MM.1S (cell line): ENCODE results near the gene FHL1.

Experiments
- DNase-seq: peaks from one replicate; pipeline ENCODE4 v3.0.0-alpha.2; 2015
- H2AFZ ChIP-seq: fragments of 300-600 bp; sonication (generic); 2 replicates; pipeline ENCODE4 v1.6.0; 2016; ENCODE audit warnings: antibody characterized with exemption, low read length
- H3F3A ChIP-seq: fragments of 300-600 bp; sonication (generic); 2 replicates; pipeline ENCODE4 v1.6.1; 2016; ENCODE audit warnings: mild to moderate bottlenecking, antibody characterized with exemption, low read length, moderate library complexity, mixed read lengths; ENCODE audit not compliant: insufficient read depth
- H3K27ac ChIP-seq: fragments of 300-600 bp; sonication (generic); 2 replicates; pipeline ENCODE4 v1.5.1; 2016; ENCODE audit warnings: mild to moderate bottlenecking, low read length
- H3K27me3 ChIP-seq: fragments of 300-600 bp; sonication (generic); replicated peaks from 2 replicates; pipeline ENCODE4 v1.6.0; 2016; ENCODE audit warnings: low read length; ENCODE audit not compliant: insufficient read depth
- H3K36me3 ChIP-seq: fragments of 300-600 bp; sonication (generic); replicated peaks from 2 replicates; pipeline ENCODE4 v1.6.1; 2016; ENCODE audit warnings: mild to moderate bottlenecking, low read length, mixed read lengths; ENCODE audit not compliant: insufficient read depth
- H3K4me1 ChIP-seq: fragments of 300-600 bp; sonication (generic); 2 replicates; pipeline ENCODE4 v1.6.1; 2016; ENCODE audit warnings: low read length, mixed read lengths
- H3K4me2 ChIP-seq: fragments of 300-600 bp; sonication (generic); 2 replicates; pipeline ENCODE4 v1.6.0; 2016; ENCODE audit warnings: low read depth, low read length
- H3K4me3 ChIP-seq: fragments of 300-600 bp; sonication (generic); 2 replicates; pipeline ENCODE4 v1.5.1; 2016; ENCODE audit warnings: low read length, mixed read lengths
- H3K79me2 ChIP-seq: fragments of 300-600 bp; sonication (generic); 2 replicates; pipeline ENCODE4 v1.6.1; 2016; ENCODE audit warnings: mixed run types, low read length, mixed read lengths
- H3K9ac ChIP-seq: fragments of 300-600 bp; sonication (generic); 2 replicates; pipeline ENCODE4 v1.6.1; 2016; ENCODE audit warnings: low read length, mixed read lengths
- H3K9me2 ChIP-seq: fragments of 300-600 bp; sonication (generic); replicated peaks from 2 replicates; pipeline ENCODE4 v1.6.1; 2016; ENCODE audit warnings: mild to moderate bottlenecking, low read length, mixed read lengths; ENCODE audit not compliant: insufficient read depth
- H3K9me3 ChIP-seq: fragments of 300-600 bp; sonication (generic); replicated peaks from 2 replicates; pipeline ENCODE4 v1.6.1; 2016; ENCODE audit warnings: mild to moderate bottlenecking, low read length, mixed read lengths; ENCODE audit not compliant: insufficient read depth
- H4K20me1 ChIP-seq: fragments of 300-600 bp; sonication (generic); 2 replicates; pipeline ENCODE4 v1.6.1; 2016; ENCODE audit warnings: mild to moderate bottlenecking, low read length, moderate library complexity, mixed read lengths; ENCODE audit not compliant: insufficient read depth
- CTCF ChIP-seq: fragments of 300-600 bp; sonication (generic); IDR thresholded peaks from 2 replicates; pipeline ENCODE4 v1.5.1; 2016; ENCODE audit warnings: antibody characterized with exemption, low read length, mixed read lengths
- EZH2 ChIP-seq: fragments of 300-600 bp; sonication (generic); optimal IDR thresholded peaks from 2 replicates; pipeline ENCODE3; 2017; ENCODE audit warnings: low read depth, mild to moderate bottlenecking, antibody characterized with exemption, low read length, mixed read lengths
- EZH2phosphoT487 ChIP-seq: fragments of 300-600 bp; sonication (generic); IDR thresholded peaks from 2 replicates; pipeline ENCODE4 v1.6.1; 2018; ENCODE audit warnings: antibody characterized with exemption, low read length

FHL1 gene

DNA sequence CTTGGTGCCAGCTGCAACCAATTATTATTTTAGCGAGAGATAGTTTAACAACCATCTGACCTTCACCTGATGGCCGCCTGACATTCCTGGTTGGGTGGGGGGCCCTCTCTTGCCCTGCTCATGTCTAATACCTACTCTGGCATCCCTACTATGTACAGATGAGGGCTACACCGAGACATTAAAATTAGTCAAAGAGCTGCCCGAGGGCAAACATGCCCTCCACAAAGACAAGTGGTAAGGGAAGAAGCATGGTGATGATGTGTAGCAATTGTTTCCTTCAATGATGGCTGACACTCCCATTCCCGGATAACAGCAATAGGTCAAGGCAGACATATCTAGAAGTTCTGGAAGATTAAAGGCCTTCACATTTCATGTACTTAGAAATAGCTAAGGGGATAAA, 54.3 kb downstream of the FHL1 start:
- no peak overlapping the region for H3K4me2 ChIP-seq
- no peak for DNase-seq

DNA sequence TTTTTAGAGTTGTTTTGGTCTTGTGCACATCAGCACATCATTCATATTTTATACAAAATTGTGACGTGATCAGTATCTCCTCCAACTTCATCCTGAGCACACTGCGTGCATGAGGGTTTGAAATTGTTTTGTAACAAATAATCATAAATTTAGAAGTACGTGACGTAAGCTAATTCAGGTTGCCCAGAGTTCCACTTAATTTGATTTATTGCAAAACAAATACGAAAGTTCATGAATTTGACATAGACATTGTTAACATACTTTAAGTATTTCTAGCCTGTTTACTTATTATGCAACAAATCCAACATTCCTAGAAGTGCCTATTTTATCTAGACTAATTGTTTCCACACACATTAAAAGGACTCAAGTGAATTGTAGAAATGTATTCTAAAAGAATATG, 55.6 kb downstream of the FHL1 start:
- Histone ChIP-seq H4K20me1 (no peaks in the 10 kb centered on the region), H3K9me3 (no peaks in the 10 kb centered on the region), H3F3A (no peaks in the 10 kb centered on the region), H3K4me2 (no peak overlapping the region), H2AFZ (no peak overlapping the region), H3K27me3 (no peaks in the 10 kb centered on the region), H3K4me1 (peaks cover 18% of the 10 kb centered on the region), H3K36me3 (no peaks in the 10 kb centered on the region), H3K9me2 (no peaks in the 10 kb centered on the region), H3K9ac (no peak overlapping the region), H3K79me2 (peaks cover 8% of the 10 kb centered on the region; the same call in 1 of the 2 replicates), H3K4me3 (no peak overlapping the region), H3K27ac (no peak overlapping the region)
- no peak for DNase-seq
- no peak for TF ChIP-seq EZH2
- TF ChIP-seq EZH2phosphoT487, result no peak
- no peak for TF ChIP-seq CTCF

More for the DNA sequence above, 54.3 kb downstream of the FHL1 start:
- no peak for TF ChIP-seq CTCF
- Histone ChIP-seq H3K79me2 (peaks cover 12% of the 10 kb centered on the region; the same call in 1 of the 2 replicates), H3F3A (no peaks in the 10 kb centered on the region), H4K20me1 (no peaks in the 10 kb centered on the region), H2AFZ (no peak overlapping the region), H3K9me3 (no peaks in the 10 kb centered on the region), H3K9me2 (no peaks in the 10 kb centered on the region), H3K27ac (no peak overlapping the region), H3K9ac (no peak overlapping the region), H3K4me1 (peaks cover 18% of the 10 kb centered on the region), H3K4me3 (no peak overlapping the region), H3K36me3 (no peaks in the 10 kb centered on the region), H3K27me3 (no peaks in the 10 kb centered on the region)

DNA sequence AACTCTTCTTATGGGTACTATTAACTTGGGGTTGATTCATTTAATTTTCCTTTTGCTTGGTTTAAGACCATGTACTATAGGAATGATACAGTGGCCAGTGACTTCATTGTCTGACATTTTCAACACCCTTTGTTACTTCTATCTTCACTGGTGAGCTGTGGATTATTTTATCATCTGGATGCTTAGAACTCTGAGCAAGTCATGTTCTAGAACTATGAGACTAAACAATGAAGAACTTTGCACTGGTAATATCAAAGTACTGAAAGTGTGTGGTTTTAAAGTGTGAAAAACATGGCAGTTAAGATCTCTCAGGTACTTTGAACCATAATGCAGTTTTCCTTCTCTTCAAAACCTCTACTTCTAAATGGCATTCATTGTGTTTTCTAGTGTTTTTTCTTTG, 56.1 kb downstream of the FHL1 start:
- Histone ChIP-seq H3K36me3 (no peaks in the 10 kb centered on the region), H3K27me3 (no peaks in the 10 kb centered on the region), H3K9me2 (no peaks in the 10 kb centered on the region), H2AFZ (no peak overlapping the region), H3K9me3 (no peaks in the 10 kb centered on the region), H3F3A (no peaks in the 10 kb centered on the region), H3K4me1 (peaks cover 18% of the 10 kb centered on the region), H3K4me3 (no peak overlapping the region), H3K79me2 (peaks cover 8% of the 10 kb centered on the region; the same call in 1 of the 2 replicates), H3K27ac (no peak overlapping the region), H3K4me2 (no peak overlapping the region), H4K20me1 (no peaks in the 10 kb centered on the region), H3K9ac (no peak overlapping the region)
- no peak for DNase-seq
- TF ChIP-seq EZH2phosphoT487 (no peak), EZH2 (no peak), CTCF (no peak)
